Adrenal gland (tissue), 12 donors: ENCODE results near the gene ABCB4. TPM values are rescaled to one million over a fixed set of nuclear protein-coding genes. Genes with fewer than 3 reads are reported as not detected.
A peak's percentile ranks its signal among the peaks of the same experiment; 100 is the strongest.

Experiments used
- DNase-seq, 7 donors: peaks; one replicate each; pipeline ENCODE4 v3.0.0-alpha.2; 2019 to 2020
- H3K27ac ChIP-seq, 5 donors: fragments of 200-600 bp; sonication (generic) in 4 of 5; 1 replicate in 3 of 5; 2 replicates in 2 of 5; pipeline versions ENCODE4 v1.5.1 to v1.8.0; 2016 to 2020; ENCODE audit warnings: mild to moderate bottlenecking in 1 of 5
- H3K27me3 ChIP-seq: fragments of 200-600 bp; 2 replicates; pipeline ENCODE4 v1.8.0; 2021
- H3K36me3 ChIP-seq, 2 donors: fragments of 200-600 bp; replicated peaks in 1 of 2; 1 replicate in 1 of 2; 2 replicates in 1 of 2; pipeline versions ENCODE4 v1.5.1 to v1.8.0; 2018 to 2022
- H3K4me1 ChIP-seq, 2 donors: fragments of 200-600 bp; replicated peaks in 1 of 2; 1 replicate in 1 of 2; 2 replicates in 1 of 2; pipeline versions ENCODE4 v1.5.1 to v1.8.0; 2018 to 2021
- H3K4me3 ChIP-seq, 4 donors: fragments of 200-600 bp; sonication (generic) in 3 of 4; one replicate each; pipeline ENCODE4 v1.5.1; 2016 to 2018
- H3K9me3 ChIP-seq, 3 donors: fragments of 200-600 bp; sonication (generic) in 1 of 3; replicated peaks in 1 of 3; 1 replicate in 2 of 3; 2 replicates in 1 of 3; pipeline versions ENCODE4 v1.5.1 to v1.8.0; 2016 to 2021
- CTCF ChIP-seq, 6 experiments: fragments of 450-650 bp in 4 of 6; fragments of 200-600 bp in 2 of 6; sonication (generic) in 1 of 6; IDR thresholded peaks; 1 replicate in 5 of 6; 2 replicates in 1 of 6; pipeline versions ENCODE4 v1.5.1 to v1.8.0; 2016 to 2021; ENCODE audit warnings: antibody characterized with exemption in 6 of 6, mild to moderate bottlenecking in 2 of 6, moderate library complexity in 1 of 6
- POLR2A ChIP-seq, 2 donors: fragments of 450-650 bp; IDR thresholded peaks; one replicate each; pipeline ENCODE4 v1.6.1; 2017; ENCODE audit warnings: antibody characterized with exemption in 2 of 2, mild to moderate bottlenecking in 2 of 2, moderate library complexity in 1 of 2
- WGBS, 4 donors: extraction: QIAGEN DNeasy Blood & Tissue Kit in 2 of 4; methylation state at CpG; one replicate each; pipeline versions ENCODE4 v1.1.5 to v1.1.7; 2013 to 2017; 5-methylcytosine and 5-hydroxymethylcytosine counted together
- intact Hi-C, 2 donors: fragments of 100-400 bp; cut with DNase I; formaldehyde crosslinking; loops; one replicate each; pipeline versions ENCODE4 v1.14.1 to v1.15.0; 2022 to 2023
- polyA plus RNA-seq, 3 donors: library from polyadenylated mRNA; stranded (reverse); fragments of 200-250 nt in 2 of 3; fragments of 350-450 nt in 1 of 3; fragmentation: Illumina TruSeq in 1 of 3; extraction: RNeasy Lipid Tissue Mini Kit (QIAGEN cat#74804) in 1 of 3; gene quantifications; one replicate each; pipeline ENCODE4 v1.2.3, GENCODE V29; 2013 to 2014
- total RNA-seq, 9 donors: library from RNA; depleted of rRNA in 4 of 9; stranded (reverse); fragments of >200 nt in 4 of 9; fragments of 120-200 nt in 1 of 9; fragmentation: NEBNext Ultra II Directional in 1 of 9; extraction: Animal tissue kit (Norgen Biotek cat#: 25700) in 1 of 9; gene quantifications; one replicate each; pipeline versions ENCODE4 v1.1.0 to v1.2.4, GENCODE V29; 2013 to 2023
- donor health status: healthy with polysubstance abuse.
- donor health status: Bipolar disorder and iron deficiency.
- donor health status: DM: yes; HTN: yes; CAD: no.
- donor health status: DM: no; HTN: no; CAD: no.
- donor health status: DM: no; HTN: no; CAD: no.
- donor health status: DM: yes; HTN: yes; CAD: no.

ABCB4 gene
- total and polyA plus RNA-seq, 12 donors: 5.9 to 62.6 (median 13.2) TPM

DNA sequence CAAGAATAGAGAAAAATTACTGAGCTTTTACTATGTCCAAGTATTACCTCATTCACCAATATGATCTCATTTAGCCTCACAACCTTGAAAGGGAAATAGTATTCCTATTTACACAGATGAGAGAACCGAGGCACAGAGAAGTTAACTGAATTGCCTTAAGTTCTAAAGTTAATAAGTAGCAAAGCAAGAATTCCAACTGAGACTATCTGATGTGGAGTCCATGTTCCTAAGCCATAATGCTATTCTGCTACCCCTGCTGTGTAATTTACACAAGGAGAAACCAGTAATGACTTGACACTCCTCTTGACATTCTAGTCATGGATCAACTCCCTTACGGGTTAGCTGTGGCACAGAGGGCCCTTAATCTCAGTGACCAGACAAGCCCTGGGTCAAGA lies 60.7 kb downstream of the ABCB4 start:
- intact Hi-C loops: loop anchor here in 1 of 2 donors (5.0 kb wide), 1 partner anchor 102 kb away; no protein-coding TSS in a partner anchor
- Histone ChIP-seq H3K27me3 (no peaks in the 10 kb centered on the region), H3K9me3 (no peaks in the 10 kb centered on the region), H3K4me1 (peaks cover 0 to 8% of the 10 kb centered on the region in 2 donors), H3K36me3 (no peaks in the 10 kb centered on the region), H3K4me3 (no peak overlapping the region), H3K27ac (peak overlapping the region in 1 of 5 donors; percentile 27)
- no peak for TF ChIP-seq POLR2A (IDR thresholded peaks at IDR 0.05)
- no peak for TF ChIP-seq CTCF (IDR thresholded peaks at IDR 0.05)
- no peak for DNase-seq
- WGBS, 4 donors: 69 to 76% (median 73%) methylated on average over 2 of the region's 2 CpGs

DNA sequence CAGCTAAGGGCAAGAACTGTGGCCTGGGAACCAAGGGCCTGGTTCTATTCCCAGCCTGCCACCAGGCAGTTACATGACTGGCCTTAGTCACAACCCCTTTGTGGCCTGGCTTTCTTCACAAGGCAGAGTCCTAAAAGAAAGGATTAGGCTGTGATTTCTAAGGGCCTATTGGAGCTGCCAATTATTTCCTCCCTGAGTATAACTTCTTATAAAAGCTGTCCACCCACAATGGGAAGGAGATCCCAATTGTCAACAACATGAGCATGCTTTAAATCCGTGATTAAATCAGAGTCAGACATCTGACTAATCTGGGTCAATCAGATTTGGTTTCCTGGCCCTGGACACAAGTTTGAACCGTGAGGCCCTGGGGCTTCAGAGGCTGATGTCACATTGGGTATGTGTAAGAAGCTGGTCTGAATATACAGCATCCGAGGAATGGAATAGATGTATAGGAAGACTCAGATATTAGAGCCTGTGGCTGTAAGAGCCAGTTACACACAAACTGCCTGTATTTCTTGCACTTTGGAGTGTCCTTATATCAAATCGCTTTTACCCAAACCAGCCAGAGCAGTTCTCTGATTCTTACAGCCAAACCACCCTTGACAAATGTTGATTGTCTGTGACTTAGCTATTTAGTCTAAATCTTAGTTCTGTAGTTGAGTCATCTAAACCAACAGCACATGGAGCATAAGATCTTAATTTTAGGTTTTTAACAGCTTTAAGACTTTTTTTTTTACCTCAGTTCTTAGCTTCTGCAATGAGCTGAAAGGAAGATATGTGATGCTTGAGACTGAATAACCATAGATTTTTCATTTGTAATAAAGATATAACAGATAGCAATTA lies 61.3 kb downstream of the ABCB4 start:
- H3K27me3 ChIP-seq: no peaks in the 10 kb centered on the region
- no peak overlapping the region for H3K4me3 ChIP-seq
- peak overlapping the region in 2 of 5 donors; percentile 27 to 55 for H3K27ac ChIP-seq
- DNase-seq: peak in 6 of 7 donors; percentile 29 to 65 (median 52)
- peaks cover 0 to 8% of the 10 kb centered on the region in 2 donors for H3K4me1 ChIP-seq
- intact Hi-C loops: no loop called here
- H3K9me3 ChIP-seq: no peaks in the 10 kb centered on the region
- WGBS, 4 donors: 49 to 56% (median 53%) methylated on average over 3 to 4 of the region's 4 CpGs
- no peaks in the 10 kb centered on the region for H3K36me3 ChIP-seq
- no peak for TF ChIP-seq CTCF (IDR thresholded peaks at IDR 0.05)
- TF ChIP-seq POLR2A (IDR thresholded peaks at IDR 0.05): no peak

GRCh38 chr7:87413029-87413428 lies 62.5 kb downstream of the ABCB4 start:
- no peak for DNase-seq
- TF ChIP-seq POLR2A (IDR thresholded peaks at IDR 0.05) (no peak), CTCF (IDR thresholded peaks at IDR 0.05) (no peak)
- H3K4me1 ChIP-seq: peaks cover 0 to 8% of the 10 kb centered on the region in 2 donors
- intact Hi-C loops: no loop called here
- no peaks in the 10 kb centered on the region for H3K36me3 ChIP-seq
- H3K9me3 ChIP-seq: no peaks in the 10 kb centered on the region
- no peaks in the 10 kb centered on the region for H3K27me3 ChIP-seq
- 83 to 98% (median 86%) methylated on average over 1 of the region's 1 CpG for WGBS, 4 donors
- H3K27ac ChIP-seq: no peak overlapping the region
- H3K4me3 ChIP-seq: no peak overlapping the region

DNA sequence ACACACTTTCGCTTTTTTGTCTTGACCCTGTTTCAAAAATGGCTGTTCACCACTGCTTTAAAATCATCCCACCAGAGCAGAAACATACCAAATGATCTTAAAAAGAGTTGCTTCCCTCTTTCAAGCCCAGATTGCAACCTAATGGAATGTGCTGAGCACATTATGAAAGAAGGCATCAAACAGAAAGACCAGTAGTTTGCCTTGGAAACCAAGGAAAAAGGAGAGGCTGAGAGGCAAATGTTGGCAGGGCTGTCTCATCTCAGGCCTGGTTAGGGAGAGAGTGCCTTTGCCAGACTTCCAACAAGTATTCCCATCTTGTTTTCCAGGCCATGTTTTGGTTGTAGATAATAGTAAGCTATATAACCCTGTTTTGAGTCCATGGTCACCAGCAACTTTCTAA lies 64.3 kb downstream of the ABCB4 start:
- no peaks in the 10 kb centered on the region for H3K4me1 ChIP-seq
- WGBS, 4 donors: 96 to 98% (median 97%) methylated on average over 1 of the region's 1 CpG
- intact Hi-C loops: no loop called here
- no peak for DNase-seq
- no peaks in the 10 kb centered on the region for H3K9me3 ChIP-seq
- no peaks in the 10 kb centered on the region for H3K36me3 ChIP-seq
- no peak for TF ChIP-seq POLR2A (IDR thresholded peaks at IDR 0.05)
- TF ChIP-seq CTCF (IDR thresholded peaks at IDR 0.05): no peak
- H3K27ac ChIP-seq: no peak overlapping the region
- no peaks in the 10 kb centered on the region for H3K27me3 ChIP-seq
- no peak overlapping the region for H3K4me3 ChIP-seq
